Nephron (organoid): ENCODE results near the gene FLOT2.
"Not testable (repeated sequence)": the region's sequence is repeated elsewhere in the genome, so short reads cannot be mapped to it uniquely, and the experiment has no call there.

Source experiments
- H3K27ac Mint-ChIP-seq, 3 experiments: 2 replicates each; pipeline ENCODE4 v1.8.0; 2020; ENCODE audit warnings: mixed read lengths in 3 of 3, mild to moderate bottlenecking in 2 of 3, moderate library complexity in 1 of 3
- H3K27me3 Mint-ChIP-seq: 2 replicates; pipeline ENCODE4 v1.8.0; 2021; ENCODE audit warnings: low read depth, mild to moderate bottlenecking, moderate library complexity, mixed read lengths
- H3K36me3 Mint-ChIP-seq: 2 replicates; pipeline ENCODE4 v1.8.0; 2020; ENCODE audit warnings: low read depth, mixed read lengths
- H3K4me1 Mint-ChIP-seq: 2 replicates; pipeline ENCODE4 v1.8.0; 2020; ENCODE audit warnings: mixed read lengths
- H3K4me3 Mint-ChIP-seq, 3 experiments: 2 replicates each; pipeline ENCODE4 v1.8.0; 2020; ENCODE audit warnings: mild to moderate bottlenecking in 3 of 3, mixed read lengths in 3 of 3, moderate library complexity in 2 of 3
- H3K9me3 Mint-ChIP-seq: 2 replicates; pipeline ENCODE4 v1.8.0; 2020; ENCODE audit warnings: mixed read lengths
- TF ChIP-seq, protein P1 (sequence below), 3 experiments: fragments of 200-600 bp; sonication (generic); IDR thresholded peaks; one replicate each; pipeline ENCODE4 v1.5.0; 2021; ENCODE audit warnings: antibody characterized with exemption in 3 of 3; ENCODE audit not compliant: unreplicated experiment in 3 of 3

Gene FLOT2

DNA sequence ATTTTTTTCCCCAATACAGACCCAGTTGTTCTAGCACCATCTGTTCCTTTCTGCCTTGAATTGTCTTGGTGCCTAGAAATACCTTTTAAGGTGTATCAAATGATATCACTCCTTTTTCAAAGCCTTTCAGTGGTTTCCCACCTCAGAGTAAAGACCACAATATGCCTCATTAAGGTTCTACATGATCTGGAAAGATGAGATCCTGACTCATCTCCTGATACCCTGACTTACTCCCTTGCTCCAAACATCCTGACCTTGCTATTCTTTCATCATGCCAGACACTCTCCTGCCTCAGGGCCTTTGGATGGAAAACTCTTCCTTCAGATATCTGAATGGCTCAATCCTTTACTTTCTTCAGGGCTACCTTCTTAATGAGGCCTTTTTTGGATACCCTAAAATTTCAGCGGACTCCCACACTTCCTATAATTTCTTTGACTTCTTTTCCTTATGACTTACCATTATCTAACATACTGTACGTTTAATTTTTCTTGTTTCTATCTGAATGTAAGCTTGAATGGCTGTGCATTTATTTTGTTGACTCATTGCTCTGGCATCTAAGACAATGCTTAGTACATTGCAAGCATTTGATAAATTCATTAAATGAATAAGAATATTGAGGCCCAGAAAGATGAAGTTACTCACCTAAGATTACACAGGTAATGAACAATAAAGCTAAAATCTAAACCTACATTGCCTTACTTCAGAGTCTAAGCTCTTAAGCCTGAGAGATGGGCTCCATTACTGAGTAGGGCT lies 19.2 kb downstream of the FLOT2 start:
- H3K9me3 Mint-ChIP-seq: no peaks in the 10 kb centered on the region
- H3K27ac Mint-ChIP-seq: no peak overlapping the region
- H3K4me3 Mint-ChIP-seq: no peak overlapping the region
- TF ChIP-seq, protein P1, sequence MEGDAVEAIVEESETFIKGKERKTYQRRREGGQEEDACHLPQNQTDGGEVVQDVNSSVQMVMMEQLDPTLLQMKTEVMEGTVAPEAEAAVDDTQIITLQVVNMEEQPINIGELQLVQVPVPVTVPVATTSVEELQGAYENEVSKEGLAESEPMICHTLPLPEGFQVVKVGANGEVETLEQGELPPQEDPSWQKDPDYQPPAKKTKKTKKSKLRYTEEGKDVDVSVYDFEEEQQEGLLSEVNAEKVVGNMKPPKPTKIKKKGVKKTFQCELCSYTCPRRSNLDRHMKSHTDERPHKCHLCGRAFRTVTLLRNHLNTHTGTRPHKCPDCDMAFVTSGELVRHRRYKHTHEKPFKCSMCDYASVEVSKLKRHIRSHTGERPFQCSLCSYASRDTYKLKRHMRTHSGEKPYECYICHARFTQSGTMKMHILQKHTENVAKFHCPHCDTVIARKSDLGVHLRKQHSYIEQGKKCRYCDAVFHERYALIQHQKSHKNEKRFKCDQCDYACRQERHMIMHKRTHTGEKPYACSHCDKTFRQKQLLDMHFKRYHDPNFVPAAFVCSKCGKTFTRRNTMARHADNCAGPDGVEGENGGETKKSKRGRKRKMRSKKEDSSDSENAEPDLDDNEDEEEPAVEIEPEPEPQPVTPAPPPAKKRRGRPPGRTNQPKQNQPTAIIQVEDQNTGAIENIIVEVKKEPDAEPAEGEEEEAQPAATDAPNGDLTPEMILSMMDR (IDR thresholded peaks at IDR 0.05; ENCODE audit: unreplicated experiment in 3 of 3): no peak
- H3K27me3 Mint-ChIP-seq: no peaks in the 10 kb centered on the region
- peaks cover 42% of the 10 kb centered on the region for H3K36me3 Mint-ChIP-seq
- H3K4me1 Mint-ChIP-seq: no peaks in the 10 kb centered on the region

DNA sequence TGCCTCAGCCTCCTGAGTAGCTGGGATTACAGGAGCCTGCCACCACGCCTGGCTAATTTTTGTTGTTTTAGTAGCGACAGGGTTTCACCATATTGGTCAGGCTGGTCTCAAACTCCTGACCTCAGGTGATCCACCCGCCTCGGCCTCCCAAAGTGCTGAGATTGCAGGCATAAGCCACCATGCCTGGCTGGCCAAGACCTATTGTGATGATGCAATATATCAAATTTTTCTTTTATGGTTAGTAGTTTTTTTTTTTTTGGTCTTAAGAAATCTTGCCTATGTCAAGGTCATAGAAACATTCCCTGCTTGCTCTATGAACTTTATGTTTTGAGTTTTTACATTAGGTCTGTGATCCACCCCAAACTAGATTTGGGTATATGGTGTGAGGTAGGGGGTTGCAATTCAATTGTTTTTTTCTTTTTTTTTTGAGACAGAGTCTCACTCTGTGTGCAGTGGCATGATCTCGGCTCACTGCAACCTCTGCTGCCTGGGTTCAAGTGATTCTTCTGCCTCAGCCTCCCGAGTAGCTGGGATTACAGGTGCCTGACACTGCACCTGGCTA lies 20.3 kb downstream of the FLOT2 start:
- not testable (repeated sequence) for H3K4me1 Mint-ChIP-seq, H3K4me3 Mint-ChIP-seq, H3K27ac Mint-ChIP-seq, H3K9me3 Mint-ChIP-seq, H3K27me3 Mint-ChIP-seq
- H3K36me3 Mint-ChIP-seq: peaks cover 34% of the 10 kb centered on the region

DNA sequence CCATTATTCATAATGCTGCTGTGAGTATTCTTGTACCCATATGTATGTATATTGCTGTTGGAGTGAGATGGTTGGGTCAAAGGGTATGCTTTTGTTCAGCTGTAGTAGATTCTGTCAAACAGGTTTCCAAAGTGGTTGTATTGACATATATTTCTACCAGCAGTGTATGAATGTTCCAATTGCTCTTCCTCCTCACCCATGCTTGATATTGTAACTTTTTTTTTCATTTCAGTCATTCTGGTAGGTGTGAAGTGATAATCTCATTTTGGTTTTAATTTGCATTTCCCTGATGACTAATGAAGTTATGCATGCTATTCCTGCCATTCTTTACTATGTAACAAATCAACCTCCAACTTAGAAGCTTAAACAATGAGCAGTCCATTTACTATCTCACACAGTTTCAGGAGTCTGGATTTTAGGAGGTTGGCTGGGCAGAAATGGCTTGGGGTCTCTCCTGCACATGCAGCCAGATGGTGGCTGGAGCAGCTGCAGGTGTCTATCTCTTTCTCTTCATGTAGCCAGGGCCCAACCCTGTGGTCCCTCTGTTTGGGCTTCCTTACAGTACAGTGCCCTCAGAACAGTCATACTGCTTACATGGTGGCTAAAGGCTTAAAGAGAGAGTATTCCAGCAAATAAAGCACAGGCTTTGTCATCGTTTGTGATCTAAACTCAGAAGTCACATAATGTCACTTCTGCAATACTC lies 21.5 kb downstream of the FLOT2 start:
- no peaks in the 10 kb centered on the region for H3K9me3 Mint-ChIP-seq
- TF ChIP-seq, protein P1 (IDR thresholded peaks at IDR 0.05; ENCODE audit: unreplicated experiment in 3 of 3): no peak
- no peaks in the 10 kb centered on the region for H3K4me1 Mint-ChIP-seq
- no peaks in the 10 kb centered on the region for H3K27me3 Mint-ChIP-seq
- H3K36me3 Mint-ChIP-seq: peaks cover 23% of the 10 kb centered on the region
- no peak overlapping the region for H3K4me3 Mint-ChIP-seq
- no peak overlapping the region for H3K27ac Mint-ChIP-seq

DNA sequence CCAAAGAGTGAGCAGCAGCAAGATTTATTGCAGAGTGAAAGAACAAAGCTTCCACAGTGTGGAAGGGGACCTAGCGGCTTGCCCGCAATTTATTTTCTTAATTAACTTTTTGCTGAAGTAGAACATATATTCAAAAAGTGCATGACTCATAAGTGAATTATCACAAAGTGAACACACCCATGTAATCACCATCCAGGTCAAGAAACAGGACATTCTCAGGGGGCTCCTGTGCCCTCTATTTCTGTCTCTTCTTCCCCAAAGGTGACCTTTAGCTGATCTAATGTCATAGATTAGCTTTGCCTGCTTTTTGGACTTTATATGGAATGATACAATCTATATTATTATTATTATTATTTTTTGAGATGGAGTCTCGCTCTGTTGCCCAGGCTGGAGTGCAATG lies 22.8 kb downstream of the FLOT2 start:
- TF ChIP-seq, protein P1 (IDR thresholded peaks at IDR 0.05; ENCODE audit: unreplicated experiment in 3 of 3): no peak
- Mint-ChIP-seq H3K36me3 (peaks cover 14% of the 10 kb centered on the region), H3K9me3 (no peaks in the 10 kb centered on the region), H3K4me3 (no peak overlapping the region), H3K27ac (peak overlapping the region in 1 of 3 experiments; percentile 20), H3K4me1 (no peaks in the 10 kb centered on the region), H3K27me3 (peaks cover under 1% of the 10 kb centered on the region)

DNA sequence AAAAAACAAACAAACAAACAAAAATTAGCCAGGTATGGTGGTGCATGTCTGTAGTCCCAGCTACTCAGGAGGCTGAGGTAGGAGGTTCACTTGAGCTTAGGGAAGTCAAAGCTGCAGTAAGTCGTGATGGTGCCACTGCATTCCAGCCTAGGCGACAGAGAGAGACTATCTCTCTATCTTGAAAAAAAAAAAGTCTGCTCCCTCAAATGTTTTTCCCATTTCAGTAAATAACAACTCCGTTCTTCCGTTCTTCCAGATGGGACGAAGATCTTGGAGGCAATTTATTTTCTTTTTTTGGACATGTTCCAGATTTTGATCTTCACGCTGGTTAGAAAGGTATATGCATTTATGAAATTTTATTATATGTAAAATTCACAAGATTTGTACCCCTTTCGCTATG lies 23.7 kb downstream of the FLOT2 start:
- TF ChIP-seq, protein P1 (IDR thresholded peaks at IDR 0.05; ENCODE audit: unreplicated experiment in 3 of 3): no peak
- H3K4me3 Mint-ChIP-seq: no peak overlapping the region
- no peak overlapping the region for H3K27ac Mint-ChIP-seq
- no peaks in the 10 kb centered on the region for H3K4me1 Mint-ChIP-seq
- H3K9me3 Mint-ChIP-seq: no peaks in the 10 kb centered on the region
- H3K27me3 Mint-ChIP-seq: peaks cover 3% of the 10 kb centered on the region
- peaks cover 10% of the 10 kb centered on the region for H3K36me3 Mint-ChIP-seq

DNA sequence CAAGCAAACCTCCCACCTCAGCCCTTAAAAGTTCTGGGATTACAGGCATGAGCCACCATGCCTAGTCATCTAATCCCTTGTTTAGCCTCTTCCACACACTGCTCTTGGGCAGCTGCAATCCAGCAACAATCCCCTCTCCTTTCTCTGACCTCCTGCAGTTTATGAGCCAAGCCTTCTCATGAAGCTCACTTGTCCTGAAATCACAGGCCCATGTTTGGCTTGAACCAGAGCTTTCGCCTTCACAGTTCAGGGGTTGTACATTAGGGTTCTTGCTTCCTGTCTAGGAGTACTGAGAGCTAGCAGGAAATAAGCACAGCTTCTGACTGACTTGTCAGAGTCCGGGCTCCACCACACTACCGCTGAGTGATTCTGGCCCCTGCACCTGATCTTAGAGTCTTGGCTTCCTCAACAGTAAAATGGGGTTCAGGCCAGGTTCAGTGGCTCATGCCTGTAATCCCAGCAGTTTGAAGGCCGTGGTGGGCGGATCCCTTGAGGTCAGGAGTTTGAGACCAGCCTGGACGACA lies 26.4 kb downstream of the FLOT2 start:
- no peaks in the 10 kb centered on the region for H3K9me3 Mint-ChIP-seq
- H3K4me1 Mint-ChIP-seq: no peaks in the 10 kb centered on the region
- peaks cover 3% of the 10 kb centered on the region for H3K27me3 Mint-ChIP-seq
- H3K36me3 Mint-ChIP-seq: no peaks in the 10 kb centered on the region
- no peak overlapping the region for H3K4me3 Mint-ChIP-seq
- TF ChIP-seq, protein P1 (IDR thresholded peaks at IDR 0.05; ENCODE audit: unreplicated experiment in 3 of 3): no peak
- peak overlapping the region in 1 of 3 experiments; percentile 7 for H3K27ac Mint-ChIP-seq
